ENCODE measurements around the gene DNM3. TPM values are rescaled to one million over a fixed set of nuclear protein-coding genes. Genes with fewer than 3 reads are reported as not detected.

DNM3 gene
- total RNA-seq, 1 donor from 2014 or later, result 2.1 TPM

DNA sequence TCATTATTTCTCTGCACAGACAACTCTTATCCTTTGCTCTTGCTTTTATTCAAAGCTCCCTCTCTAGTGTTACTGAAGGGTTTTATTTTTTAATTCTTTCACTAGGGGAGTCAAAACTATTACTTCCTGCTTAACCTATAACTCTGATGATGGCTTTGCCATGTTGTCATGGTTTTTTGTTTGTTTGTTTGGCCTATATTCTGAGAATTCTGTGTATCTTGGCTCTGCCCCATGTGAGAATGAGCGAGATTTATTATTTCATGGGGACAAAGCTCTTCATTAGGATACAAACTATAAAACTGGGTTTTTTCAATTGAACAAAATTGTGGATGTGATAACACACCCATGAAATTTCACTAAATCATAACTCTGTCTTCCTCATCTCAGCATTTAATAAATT lies 388.6 kb downstream of the DNM3 start:
- Mint-ChIP-seq H3K36me3 (no peaks in the 10 kb centered on the region), H3K4me1 (ENCODE audit: unreplicated experiment) (no peaks in the 10 kb centered on the region), H3K9me3 (peaks cover 13% of the 10 kb centered on the region), H3K27ac (no peak overlapping the region), H3K4me3 (no peak overlapping the region), H3K27me3 (peaks cover 3% of the 10 kb centered on the region)
- TF ChIP-seq, protein P1, sequence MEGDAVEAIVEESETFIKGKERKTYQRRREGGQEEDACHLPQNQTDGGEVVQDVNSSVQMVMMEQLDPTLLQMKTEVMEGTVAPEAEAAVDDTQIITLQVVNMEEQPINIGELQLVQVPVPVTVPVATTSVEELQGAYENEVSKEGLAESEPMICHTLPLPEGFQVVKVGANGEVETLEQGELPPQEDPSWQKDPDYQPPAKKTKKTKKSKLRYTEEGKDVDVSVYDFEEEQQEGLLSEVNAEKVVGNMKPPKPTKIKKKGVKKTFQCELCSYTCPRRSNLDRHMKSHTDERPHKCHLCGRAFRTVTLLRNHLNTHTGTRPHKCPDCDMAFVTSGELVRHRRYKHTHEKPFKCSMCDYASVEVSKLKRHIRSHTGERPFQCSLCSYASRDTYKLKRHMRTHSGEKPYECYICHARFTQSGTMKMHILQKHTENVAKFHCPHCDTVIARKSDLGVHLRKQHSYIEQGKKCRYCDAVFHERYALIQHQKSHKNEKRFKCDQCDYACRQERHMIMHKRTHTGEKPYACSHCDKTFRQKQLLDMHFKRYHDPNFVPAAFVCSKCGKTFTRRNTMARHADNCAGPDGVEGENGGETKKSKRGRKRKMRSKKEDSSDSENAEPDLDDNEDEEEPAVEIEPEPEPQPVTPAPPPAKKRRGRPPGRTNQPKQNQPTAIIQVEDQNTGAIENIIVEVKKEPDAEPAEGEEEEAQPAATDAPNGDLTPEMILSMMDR (conservative IDR thresholded peaks at IDR 0.05), result no peak
- no peak for DNase-seq (ENCODE audit: extremely low spot score, unreplicated experiment)

DNA sequence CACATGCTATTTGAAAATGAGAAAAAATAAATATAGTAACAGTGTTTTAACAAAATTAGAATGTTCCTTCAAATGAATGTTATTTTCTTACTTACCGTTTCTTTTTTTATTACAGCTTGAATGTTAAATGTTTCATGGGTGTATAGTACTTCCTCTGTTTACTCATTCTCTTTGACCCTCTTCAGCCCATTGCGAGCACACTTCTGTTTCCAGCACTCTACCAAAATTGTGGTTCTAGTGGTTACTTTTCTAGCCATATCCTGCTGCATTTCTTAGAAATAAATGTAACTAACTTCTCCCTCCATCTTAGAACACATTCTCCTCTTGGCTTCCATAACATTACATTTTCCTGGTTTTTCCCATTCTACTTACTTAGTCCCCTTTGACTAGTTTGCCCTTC lies 389.2 kb downstream of the DNM3 start:
- H3K27me3 Mint-ChIP-seq, result peaks cover 3% of the 10 kb centered on the region
- H3K27ac Mint-ChIP-seq, result no peak overlapping the region
- no peaks in the 10 kb centered on the region for H3K4me1 Mint-ChIP-seq (ENCODE audit: unreplicated experiment)
- TF ChIP-seq, protein P1 (conservative IDR thresholded peaks at IDR 0.05), result no peak
- no peak for DNase-seq (ENCODE audit: extremely low spot score, unreplicated experiment)
- H3K9me3 Mint-ChIP-seq, result peaks cover 13% of the 10 kb centered on the region
- no peak overlapping the region for H3K4me3 Mint-ChIP-seq
- no peaks in the 10 kb centered on the region for H3K36me3 Mint-ChIP-seq

GRCh38 chr1:172236958-172237357 lies 395.7 kb downstream of the DNM3 start:
- no peak for DNase-seq (ENCODE audit: extremely low spot score, unreplicated experiment)
- TF ChIP-seq, protein P1 (conservative IDR thresholded peaks at IDR 0.05), result no peak
- Mint-ChIP-seq H3K4me1 (ENCODE audit: unreplicated experiment) (peaks cover 29% of the 10 kb centered on the region), H3K9me3 (peaks cover 8% of the 10 kb centered on the region), H3K27me3 (peaks cover 3% of the 10 kb centered on the region), H3K27ac (peak overlapping the region; percentile 46), H3K36me3 (no peaks in the 10 kb centered on the region), H3K4me3 (no peak overlapping the region)

DNA sequence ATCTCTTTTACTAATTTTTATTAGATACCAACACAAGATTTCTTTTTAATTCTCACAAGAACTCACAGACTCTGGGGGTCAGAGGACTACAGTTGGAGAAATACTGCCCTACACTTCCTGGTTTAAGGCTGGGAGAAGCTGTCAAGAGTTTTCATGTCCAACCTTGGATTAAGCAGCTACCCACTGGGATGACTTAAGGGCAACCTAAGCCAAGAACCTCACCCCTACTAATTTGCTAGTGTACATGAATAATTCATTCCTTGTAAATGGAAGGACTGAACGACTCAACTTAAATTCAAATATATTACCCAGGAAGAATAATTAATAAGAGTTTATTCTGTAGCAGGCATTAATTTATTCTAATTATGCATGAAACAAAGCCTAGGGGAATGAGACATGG lies 396.9 kb downstream of the DNM3 start:
- Mint-ChIP-seq H3K27ac (no peak overlapping the region), H3K4me3 (no peak overlapping the region), H3K27me3 (no peaks in the 10 kb centered on the region), H3K4me1 (ENCODE audit: unreplicated experiment) (peaks cover 29% of the 10 kb centered on the region), H3K36me3 (no peaks in the 10 kb centered on the region), H3K9me3 (no peaks in the 10 kb centered on the region)
- no peak for DNase-seq (ENCODE audit: extremely low spot score, unreplicated experiment)
- TF ChIP-seq, protein P1 (conservative IDR thresholded peaks at IDR 0.05), result no peak

DNA sequence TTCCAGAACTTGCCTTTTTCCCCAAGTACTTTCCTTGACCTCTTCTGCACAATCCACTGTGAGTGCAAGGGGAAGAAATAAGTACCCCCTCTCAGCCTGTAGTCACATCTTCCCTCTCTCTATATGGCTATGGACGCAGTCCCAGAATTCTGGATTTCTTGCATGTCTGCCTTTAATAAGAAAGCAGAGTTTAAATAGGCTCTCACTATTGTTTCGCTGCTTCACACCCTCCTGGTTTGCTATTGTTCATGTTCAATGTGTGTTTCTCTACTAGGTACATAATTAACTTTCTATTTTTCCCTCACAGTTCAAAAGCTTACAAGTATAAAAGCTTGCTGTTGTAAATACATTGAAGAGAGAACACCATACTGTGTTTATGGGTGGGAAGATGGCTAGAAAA lies 397.7 kb downstream of the DNM3 start:
- Mint-ChIP-seq H3K27me3 (no peaks in the 10 kb centered on the region), H3K36me3 (no peaks in the 10 kb centered on the region), H3K9me3 (no peaks in the 10 kb centered on the region), H3K27ac (peak overlapping the region; percentile 76), H3K4me1 (ENCODE audit: unreplicated experiment) (peaks cover 29% of the 10 kb centered on the region), H3K4me3 (peak overlapping the region; percentile 4)
- DNase-seq (ENCODE audit: extremely low spot score, unreplicated experiment), result no peak
- TF ChIP-seq, protein P1 (conservative IDR thresholded peaks at IDR 0.05), result no peak

- peaks cover 1% of the 10 kb centered on the region for H3K9me3 Mint-ChIP-seq
- no peaks in the 10 kb centered on the region for H3K27me3 Mint-ChIP-seq
- peak overlapping the region; percentile 27 for H3K4me3 Mint-ChIP-seq
- TF ChIP-seq, protein P1 (conservative IDR thresholded peaks at IDR 0.05), result no peak
- DNase-seq (ENCODE audit: extremely low spot score, unreplicated experiment), result no peak
- peaks cover 29% of the 10 kb centered on the region for H3K4me1 Mint-ChIP-seq (ENCODE audit: unreplicated experiment)
- H3K36me3 Mint-ChIP-seq, result no peaks in the 10 kb centered on the region
- no peak overlapping the region for H3K27ac Mint-ChIP-seq
These were observed 398.6 kb downstream of the DNM3 start for GRCh38 chr1:172239901-172240300.
